B cell (primary cell): Measurements from ENCODE around the gene NMU. TPM values are rescaled to one million over a fixed set of nuclear protein-coding genes. Genes with fewer than 3 reads are reported as not detected.

Experiments used
- ATAC-seq: fragments of 200-7000 bp; cut with Tn5 transposase; one replicate; pipeline ENCODE4 v1.10.0; 2021; ENCODE audit warnings: low read depth, mild to moderate bottlenecking, moderate number of reproducible peaks, moderate library complexity
- CTCF ChIA-PET: fragments of 350-600 bp; sonication (Branson Sonifier 250); formaldehyde crosslinking; loops from one replicate; lab custom pipeline; 2021; ENCODE audit warnings: antibody characterized with exemption, inconsistent platforms; lab: Charles Lee
- POLR2A ChIA-PET: fragments of 350-600 bp; sonication (Branson Sonifier 250); formaldehyde crosslinking; loops from one replicate; lab custom pipeline; 2021; ENCODE audit warnings: antibody characterized with exemption; lab: Charles Lee
- DNase-seq: peaks from one replicate; pipeline ENCODE4 v3.0.0; 2013
- H2AFZ ChIP-seq: 2 replicates; pipeline ENCODE4 v1.6.1; 2012; ENCODE audit warnings: mild to moderate bottlenecking, low read depth, low read length; ENCODE audit not compliant: insufficient read depth, poor library complexity, severe bottlenecking
- H3K27ac ChIP-seq, 2 donors: 1 replicate in 1 of 2; 2 replicates in 1 of 2; pipeline ENCODE4 v1.5.1; 2012 to 2013; ENCODE audit warnings: low read length in 2 of 2, mild to moderate bottlenecking in 2 of 2, moderate library complexity in 1 of 2
- H3K27me3 ChIP-seq, 4 experiments: fragments of 200-600 bp in 1 of 4; sonication (generic) in 1 of 4; replicated peaks in 1 of 4; 1 replicate in 2 of 4; 2 replicates in 2 of 4; pipeline versions ENCODE4 v1.6.1 to v1.7.0; 2013 to 2016; ENCODE audit warnings: low read length in 3 of 4, mild to moderate bottlenecking in 2 of 4, mixed read lengths in 1 of 4, moderate library complexity in 1 of 4; ENCODE audit not compliant: insufficient read depth in 4 of 4, control insufficient read depth in 3 of 4; ENCODE audit errors: control extremely low read depth in 1 of 4
- H3K36me3 ChIP-seq, 2 experiments: replicated peaks in 1 of 2; 1 replicate in 1 of 2; 2 replicates in 1 of 2; pipeline versions ENCODE4 v1.6.1 to v1.7.1; 2013; ENCODE audit warnings: low read length in 1 of 2; ENCODE audit not compliant: insufficient read depth in 2 of 2, control insufficient read depth in 1 of 2; ENCODE audit errors: control extremely low read depth in 1 of 2, extremely low read depth in 1 of 2
- H3K4me1 ChIP-seq, 2 donors: fragments of 200-600 bp in 1 of 2; sonication (generic) in 1 of 2; 1 replicate in 1 of 2; 2 replicates in 1 of 2; pipeline versions ENCODE4 v1.5.1 to v1.6.1; 2013 to 2017; ENCODE audit warnings: low read length in 2 of 2; ENCODE audit not compliant: control insufficient read depth in 2 of 2, insufficient read depth in 2 of 2
- H3K4me2 ChIP-seq: replicated peaks from 2 replicates; pipeline ENCODE3; 2012; ENCODE audit warnings: mild to moderate bottlenecking, low read depth, low read length; ENCODE audit not compliant: poor library complexity, severe bottlenecking
- H3K4me3 ChIP-seq, 5 experiments: fragments of 200-600 bp in 1 of 5; sonication (generic) in 1 of 5; 1 replicate in 3 of 5; 2 replicates in 2 of 5; pipeline versions ENCODE4 v1.5.1 to v1.7.0; 2011 to 2016; ENCODE audit warnings: low read length in 4 of 5, mild to moderate bottlenecking in 4 of 5, low read depth in 2 of 5, control low read depth in 1 of 5, moderate library complexity in 1 of 5; ENCODE audit not compliant: insufficient read depth in 1 of 5; ENCODE audit errors: control extremely low read depth in 1 of 5, extremely low read depth in 1 of 5
- H3K79me2 ChIP-seq: fragments of 200-600 bp; sonication (generic); one replicate; pipeline ENCODE4 v1.6.0; 2016; ENCODE audit warnings: low read length; ENCODE audit not compliant: control insufficient read depth, insufficient read depth
- H3K9ac ChIP-seq: fragments of 200-600 bp; sonication (generic); 2 replicates; pipeline ENCODE4 v1.6.1; 2017; ENCODE audit warnings: mild to moderate bottlenecking, low read length, moderate library complexity
- H3K9me3 ChIP-seq, 3 donors: one replicate each; pipeline versions ENCODE4 v1.6.1 to v1.7.1; 2013; ENCODE audit warnings: low read length in 2 of 3; ENCODE audit not compliant: control insufficient read depth in 2 of 3, insufficient read depth in 1 of 3; ENCODE audit errors: control extremely low read depth in 1 of 3
- H4K20me1 ChIP-seq: 2 replicates; pipeline ENCODE4 v1.6.0; 2012; ENCODE audit warnings: mild to moderate bottlenecking, low read length; ENCODE audit not compliant: insufficient read depth, control insufficient read depth, poor library complexity, severe bottlenecking
- H3K27ac Mint-ChIP-seq: one replicate; pipeline ENCODE4 v1.8.0; 2021; ENCODE audit warnings: mixed read lengths
- H3K27me3 Mint-ChIP-seq: one replicate; pipeline ENCODE4 v1.8.0; 2021; ENCODE audit warnings: mixed read lengths
- H3K4me1 Mint-ChIP-seq: one replicate; pipeline ENCODE4 v1.8.0; 2021; ENCODE audit warnings: mixed read lengths
- H3K4me3 Mint-ChIP-seq: one replicate; pipeline ENCODE4 v1.8.0; 2021; ENCODE audit warnings: mixed read lengths
- H3K9me3 Mint-ChIP-seq: one replicate; pipeline ENCODE4 v1.8.0; 2022; ENCODE audit warnings: mixed read lengths; ENCODE audit not compliant: insufficient read depth
- CTCF ChIP-seq: fragments of 200-600 bp; IDR thresholded peaks from one replicate; pipeline ENCODE4 v1.8.0; 2022; ENCODE audit warnings: antibody characterized with exemption, mild to moderate bottlenecking
- EZH2 ChIP-seq: IDR thresholded peaks from 2 replicates; pipeline ENCODE4 v1.6.1; 2012; ENCODE audit warnings: borderline replicate concordance, low read depth, mild to moderate bottlenecking, moderate library complexity, low read length; ENCODE audit not compliant: insufficient read depth, poor library complexity, severe bottlenecking
- WGBS: methylation state at CpG from one replicate; pipeline ENCODE4 v1.1.5; 2013; ENCODE audit warnings: missing lambda C conversion rate; ENCODE audit not compliant: insufficient coverage; 5-methylcytosine and 5-hydroxymethylcytosine counted together
- intact Hi-C: fragments of 100-400 bp; cut with micrococcal nuclease; formaldehyde crosslinking; loops from one replicate; pipeline ENCODE4 v1.10.0; 2022
- polyA plus RNA-seq: library from polyadenylated mRNA; depleted of rRNA; stranded (reverse); fragments of >200 nt; gene quantifications from 2 replicates; pipeline ENCODE4 v1.2.3, GENCODE V29; 2012
- total RNA-seq, 2 donors: library from RNA; stranded (reverse); fragments of 120-200 nt in 1 of 2; gene quantifications; 1 replicate in 1 of 2; 2 replicates in 1 of 2; pipeline versions ENCODE4 v1.2.3 to v1.2.4, GENCODE V29; 2013 to 2022

Gene NMU
- total and polyA plus RNA-seq, 2 donors (not counting 1 experiment from before 2014, with no cell fraction given): not detected

DNA sequence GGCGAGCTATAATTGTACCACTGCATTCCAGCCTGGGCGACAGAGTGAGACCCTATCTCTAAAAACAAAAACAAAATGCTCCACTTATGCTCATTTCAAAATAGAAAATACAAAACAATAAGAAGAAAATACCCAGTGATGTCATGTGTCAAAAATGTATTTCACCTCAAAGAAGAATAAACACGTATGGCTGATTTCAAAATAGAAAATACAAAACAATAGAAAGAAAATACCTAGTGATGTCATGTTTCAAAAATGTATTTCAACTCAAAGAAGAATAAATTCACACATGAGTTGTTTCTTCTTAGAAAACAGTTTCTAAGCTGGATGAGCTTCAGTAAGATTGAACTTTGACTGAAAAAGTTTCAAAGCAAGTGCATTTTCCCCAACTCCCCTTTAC, 23.8 kb downstream of the NMU start:
- Mint-ChIP-seq H3K27ac (no peak overlapping the region), H3K27me3 (no peaks in the 10 kb centered on the region), H3K4me1 (no peaks in the 10 kb centered on the region), H3K9me3 (no peaks in the 10 kb centered on the region), H3K4me3 (no peak overlapping the region)
- H3K36me3 ChIP-seq: no peaks in the 10 kb centered on the region
- H3K4me1 ChIP-seq: no peaks in the 10 kb centered on the region
- CTCF ChIA-PET: no interaction called here
- no peak overlapping the region for H3K27ac ChIP-seq
- no peak overlapping the region for H2AFZ ChIP-seq
- ATAC-seq: no peak
- intact Hi-C loops: no loop called here
- TF ChIP-seq CTCF: no peak
- TF ChIP-seq EZH2: no peak
- WGBS: no CpG with 5 or more reads among the region's 3 CpGs
- H3K27me3 ChIP-seq: peaks cover 0 to 6% (median 0%) of the 10 kb centered on the region in 4 experiments
- H3K4me3 ChIP-seq: no peak overlapping the region
- no peak overlapping the region for H3K9ac ChIP-seq
- H3K9me3 ChIP-seq: no peaks in the 10 kb centered on the region
- H4K20me1 ChIP-seq: no peaks in the 10 kb centered on the region
- no peak for DNase-seq
- no peak overlapping the region for H3K4me2 ChIP-seq
- POLR2A ChIA-PET: no interaction called here
- no peaks in the 10 kb centered on the region for H3K79me2 ChIP-seq

GRCh38 chr4:55611358-55612059, 24.6 kb downstream of the NMU start:
- POLR2A ChIA-PET: no interaction called here

More at GRCh38 chr4:55611358-55612059, 24.6 kb downstream of the NMU start:
- no CpG with 5 or more reads among the region's 3 CpGs for WGBS
- H3K79me2 ChIP-seq: no peaks in the 10 kb centered on the region
- H3K27ac Mint-ChIP-seq: no peak overlapping the region
- H3K9ac ChIP-seq: no peak overlapping the region
- H2AFZ ChIP-seq: no peak overlapping the region
- H3K9me3 Mint-ChIP-seq: no peaks in the 10 kb centered on the region
- no peak for ATAC-seq
- no peaks in the 10 kb centered on the region for H4K20me1 ChIP-seq
- no peaks in the 10 kb centered on the region for H3K4me1 Mint-ChIP-seq
- no peak for DNase-seq
- intact Hi-C loops: no loop called here
- TF ChIP-seq EZH2 (no peak), CTCF (no peak)
- no peak overlapping the region for H3K4me2 ChIP-seq
- H3K27me3 Mint-ChIP-seq: no peaks in the 10 kb centered on the region
- H3K4me3 ChIP-seq: no peak overlapping the region
- peaks cover 0 to 6% (median 0%) of the 10 kb centered on the region in 4 experiments for H3K27me3 ChIP-seq
- H3K4me3 Mint-ChIP-seq: no peak overlapping the region
- no peaks in the 10 kb centered on the region for H3K36me3 ChIP-seq
- no peak overlapping the region for H3K27ac ChIP-seq
- H3K9me3 ChIP-seq: no peaks in the 10 kb centered on the region
- no peaks in the 10 kb centered on the region for H3K4me1 ChIP-seq
- CTCF ChIA-PET: no interaction called here
